GM12892 (cell line): ENCODE data around the gene RUBCNL.

Source experiments
- DNase-seq: peaks from one replicate; pipeline ENCODE4 v3.0.0; 2011; ENCODE audit not compliant: insufficient read length
- FAIRE-seq: peaks from 2 replicates; lab custom pipeline; 2011; peaks lifted over from hg19 to GRCh38; lab: Jason Lieb, UNC
- POLR2A ChIP-seq: IDR thresholded peaks from 2 replicates; pipeline ENCODE4 v1.6.1; 2011; ENCODE audit warnings: low read depth, low read length, control low read depth
- POLR2AphosphoS5 ChIP-seq: IDR thresholded peaks from 2 replicates; pipeline ENCODE4 v1.6.1; 2011; ENCODE audit warnings: low read depth, low read length, control low read depth
- TAF1 ChIP-seq: IDR thresholded peaks from 2 replicates; pipeline ENCODE4 v1.6.1; 2011; ENCODE audit warnings: low read depth, mild to moderate bottlenecking, control low read depth, low read length, borderline replicate concordance

RUBCNL gene

DNA sequence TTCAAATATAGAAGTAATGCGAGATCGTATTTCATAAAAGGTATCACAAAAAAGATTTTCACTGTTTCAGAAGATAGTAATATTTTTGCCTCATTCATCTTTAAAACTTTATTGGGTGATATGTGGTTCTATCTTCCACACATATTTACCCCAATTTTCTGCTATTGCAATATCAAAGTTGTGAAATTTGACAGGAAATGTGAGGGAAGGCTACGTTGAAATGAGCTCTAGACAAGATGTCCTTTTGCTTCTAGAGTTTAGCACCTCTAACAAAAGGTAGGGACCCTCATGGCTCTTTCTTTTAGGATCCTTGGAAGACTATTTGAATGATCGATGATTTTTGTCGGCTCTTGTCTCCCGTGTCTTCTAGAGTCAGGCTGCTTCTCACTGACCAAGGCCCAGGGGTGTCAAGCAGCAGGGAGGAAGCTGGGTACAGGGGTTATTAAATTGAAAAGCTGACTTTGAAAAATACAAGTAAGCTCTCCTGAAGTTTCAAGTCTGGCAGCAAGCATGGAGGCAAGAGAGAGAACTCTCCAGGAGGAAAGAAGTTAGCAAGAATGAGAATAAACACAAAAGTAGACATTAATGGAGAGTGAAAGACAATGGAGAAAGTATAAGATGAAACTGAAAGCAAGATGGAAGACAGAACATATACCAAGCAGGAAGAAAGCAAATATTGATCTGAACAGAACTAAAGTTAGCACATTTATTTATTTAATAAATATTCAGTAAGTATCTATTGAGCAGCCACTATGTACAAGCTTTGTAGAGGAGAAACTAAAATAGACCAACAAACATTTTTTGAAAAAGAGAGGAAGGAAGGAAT lies 73.4 kb downstream of the RUBCNL start:
- no peak for TF ChIP-seq TAF1
- TF ChIP-seq POLR2AphosphoS5 = no peak
- TF ChIP-seq POLR2A = no peak
- DNase-seq = no peak
- no peak for FAIRE-seq

DNA sequence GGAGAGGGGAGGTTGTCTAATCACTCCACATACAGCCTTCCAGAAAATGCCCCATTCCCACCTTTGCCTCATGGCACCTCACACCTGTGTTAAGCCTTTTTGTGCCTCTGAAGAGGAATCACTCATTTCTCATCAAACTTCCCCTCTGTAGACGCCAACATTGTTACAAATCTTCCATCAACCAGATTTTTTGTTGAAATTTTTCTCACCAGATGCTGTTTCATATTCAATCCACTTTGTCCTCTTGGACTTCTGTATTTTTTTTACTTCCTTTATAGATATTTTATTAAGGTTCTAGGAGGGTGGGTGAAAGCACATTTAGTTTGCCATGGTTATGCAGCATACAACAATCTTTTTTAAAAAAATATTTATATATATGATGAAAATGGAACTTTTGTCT lies 74.0 kb downstream of the RUBCNL start:
- FAIRE-seq (no peak), DNase-seq (no peak)
- TF ChIP-seq POLR2AphosphoS5 = no peak
- no peak for TF ChIP-seq POLR2A

- no peak for TF ChIP-seq POLR2AphosphoS5
- FAIRE-seq = no peak
- DNase-seq = no peak
Observed at GRCh38 chr13:46311217-46311616, 75.8 kb downstream of the RUBCNL start.

DNA sequence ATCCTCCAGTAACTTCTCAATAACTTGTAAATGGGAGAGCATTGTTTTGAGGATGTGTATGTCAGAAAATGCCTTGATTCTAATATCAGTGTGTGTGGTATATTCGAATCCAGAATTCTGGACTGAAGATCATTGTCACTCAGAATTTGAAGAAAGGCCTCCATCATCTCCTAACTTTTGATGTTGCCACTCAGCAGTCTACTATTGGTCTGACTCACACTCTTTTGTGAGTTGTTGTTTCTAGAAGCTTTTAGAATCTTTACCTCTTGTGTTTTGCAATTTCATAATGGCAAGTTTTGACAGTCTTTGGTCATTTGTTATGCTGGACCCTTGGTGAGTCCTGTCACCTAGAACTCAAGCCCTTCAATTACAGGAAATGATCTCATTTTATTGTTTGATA lies 77.0 kb downstream of the RUBCNL start:
- DNase-seq (no peak), FAIRE-seq (no peak)
- no peak for TF ChIP-seq POLR2A
- TF ChIP-seq TAF1 = no peak
- TF ChIP-seq POLR2AphosphoS5 = no peak

DNA sequence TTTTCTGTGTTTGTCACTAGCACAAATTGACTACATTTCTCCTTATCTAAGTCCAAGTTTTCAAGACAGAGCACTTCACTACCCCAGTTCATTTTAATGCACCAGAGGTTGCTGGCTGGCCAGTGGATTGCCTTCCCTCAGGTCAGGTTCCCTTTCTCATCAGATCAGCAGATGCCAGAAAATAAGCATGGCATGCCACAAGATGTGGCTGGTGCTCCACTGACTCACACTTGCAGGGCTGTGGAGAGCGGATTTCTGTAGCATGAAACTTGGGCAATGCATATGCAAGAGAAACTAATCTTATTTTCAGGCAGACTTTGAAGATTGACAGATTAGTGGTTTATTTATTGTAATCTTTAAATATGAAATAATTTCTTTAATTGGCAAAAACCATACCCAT lies 79.5 kb downstream of the RUBCNL start:
- FAIRE-seq (no peak), DNase-seq (no peak)
- no peak for TF ChIP-seq TAF1
- no peak for TF ChIP-seq POLR2AphosphoS5
- TF ChIP-seq POLR2A = no peak

GRCh38 chr13:46304546-46304945 lies 82.5 kb downstream of the RUBCNL start:
- DNase-seq (no peak), FAIRE-seq (no peak)
- TF ChIP-seq POLR2A (no peak), POLR2AphosphoS5 (no peak), TAF1 (no peak)

DNA sequence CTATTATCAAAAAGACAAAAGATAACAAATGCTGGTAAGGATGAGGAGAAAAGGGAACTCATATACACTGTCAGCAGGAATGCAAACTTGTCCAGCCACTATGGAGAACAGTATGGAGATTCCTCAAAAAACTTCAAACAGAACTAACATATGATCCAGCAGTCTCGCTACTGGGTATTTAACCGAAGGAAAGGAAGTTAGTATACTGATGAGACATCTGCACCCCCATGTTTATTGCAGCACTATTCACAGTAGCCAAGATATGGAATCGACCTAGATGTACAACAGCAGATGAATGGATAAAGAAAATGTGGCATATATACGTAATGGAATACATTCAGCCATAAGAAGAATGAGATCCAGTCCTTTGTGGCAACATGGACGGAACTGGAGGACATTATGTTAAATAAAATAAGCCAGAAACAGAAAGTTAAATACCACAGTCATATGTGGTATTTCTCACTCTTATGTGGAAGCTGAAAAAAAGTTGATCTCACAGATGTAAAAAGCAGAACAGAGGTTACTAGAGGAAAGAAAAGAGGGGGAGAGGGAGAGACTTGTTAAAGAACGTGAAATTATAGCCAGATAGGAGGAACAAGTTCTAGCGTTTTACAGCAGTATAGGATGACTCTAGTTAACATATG lies 83.2 kb downstream of the RUBCNL start:
- FAIRE-seq = peak; percentile 14
- no peak for TF ChIP-seq POLR2A
- TF ChIP-seq POLR2AphosphoS5 = no peak
- no peak for TF ChIP-seq TAF1
- no peak for DNase-seq

DNA sequence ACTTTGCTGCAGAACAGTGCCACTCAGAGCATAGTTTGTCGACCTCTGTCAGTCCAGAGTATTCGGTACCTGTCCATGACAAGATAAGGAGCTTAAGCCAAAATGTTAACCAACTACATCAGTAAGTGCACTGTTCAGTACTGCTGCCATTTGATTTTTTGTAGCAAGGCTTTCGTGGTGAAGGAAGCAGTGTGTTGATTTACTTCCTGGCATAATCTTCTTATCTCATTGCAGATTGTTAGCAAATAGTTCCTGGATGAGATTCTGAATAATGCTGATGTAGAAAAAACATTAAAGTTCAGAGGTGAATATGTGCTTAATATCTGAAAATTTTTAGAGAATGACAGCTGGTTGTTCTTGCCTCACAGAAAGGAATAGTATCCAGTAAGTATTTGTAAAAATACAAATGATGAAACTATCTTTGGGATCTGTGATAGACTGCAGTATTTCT lies 89.7 kb downstream of the RUBCNL start:
- FAIRE-seq = peak; percentile 14
- TF ChIP-seq POLR2A (no peak), TAF1 (no peak), POLR2AphosphoS5 (no peak)
- DNase-seq = no peak

- DNase-seq (no peak), FAIRE-seq (no peak)
- TF ChIP-seq POLR2AphosphoS5 = no peak
- TF ChIP-seq POLR2A = no peak
- TF ChIP-seq TAF1 = no peak
Observed at GRCh38 chr13:46296921-46297320, 90.1 kb downstream of the RUBCNL start.

GRCh38 chr13:46296115-46296822 lies 90.8 kb downstream of the RUBCNL start:
- TF ChIP-seq POLR2AphosphoS5 = no peak
- TF ChIP-seq TAF1 = no peak
- no peak for TF ChIP-seq POLR2A
- FAIRE-seq (peak; percentile 21), DNase-seq (no peak)

DNA sequence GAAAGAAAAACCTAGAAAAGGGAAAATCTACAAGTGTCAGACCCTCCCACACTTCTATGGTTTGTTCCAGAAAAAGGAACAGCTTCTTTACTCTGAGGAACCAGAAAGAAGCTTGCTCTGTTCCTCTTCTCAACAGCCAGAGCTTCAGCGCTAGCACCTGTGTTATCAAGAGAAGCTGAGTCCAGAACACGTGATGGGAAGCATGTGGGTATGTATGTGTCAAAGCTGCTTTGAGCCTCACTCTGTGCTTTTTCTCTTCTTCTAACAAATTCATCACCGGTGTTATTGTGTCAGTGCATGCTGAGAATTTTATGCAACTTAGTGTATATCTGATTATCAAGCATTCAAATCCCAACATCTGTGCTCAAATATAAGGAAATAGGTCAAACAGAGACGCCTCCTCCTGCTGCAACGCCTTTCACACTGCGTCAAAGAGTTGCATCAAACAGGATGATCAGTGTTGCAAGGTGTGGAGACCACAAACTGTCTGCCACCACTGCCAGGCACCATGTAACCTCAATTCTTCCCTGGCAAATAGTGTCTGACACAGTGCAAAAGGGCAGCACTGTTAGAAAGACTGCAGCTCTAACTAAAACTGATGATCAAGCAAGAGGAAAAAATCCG lies 91.4 kb downstream of the RUBCNL start:
- FAIRE-seq (peak; percentile 14), DNase-seq (no peak)
- TF ChIP-seq POLR2A (no peak), POLR2AphosphoS5 (no peak), TAF1 (no peak)
